T-helper 1 cell (primary cell): ENCODE data around the gene MYEOV.

Source experiments
- DNase-seq, 5 donors: peaks; one replicate each; pipeline ENCODE4 v3.0.0-alpha.2; 2012 to 2020
- total RNA-seq, 4 donors: gene quantifications; one replicate each; lab custom pipeline; 2026; lab: John Stamatoyannopoulos, UW

The MYEOV gene
- 0 to 0.36 (median 0.08) reads per million in 4 donors for total RNA-seq

DNA sequence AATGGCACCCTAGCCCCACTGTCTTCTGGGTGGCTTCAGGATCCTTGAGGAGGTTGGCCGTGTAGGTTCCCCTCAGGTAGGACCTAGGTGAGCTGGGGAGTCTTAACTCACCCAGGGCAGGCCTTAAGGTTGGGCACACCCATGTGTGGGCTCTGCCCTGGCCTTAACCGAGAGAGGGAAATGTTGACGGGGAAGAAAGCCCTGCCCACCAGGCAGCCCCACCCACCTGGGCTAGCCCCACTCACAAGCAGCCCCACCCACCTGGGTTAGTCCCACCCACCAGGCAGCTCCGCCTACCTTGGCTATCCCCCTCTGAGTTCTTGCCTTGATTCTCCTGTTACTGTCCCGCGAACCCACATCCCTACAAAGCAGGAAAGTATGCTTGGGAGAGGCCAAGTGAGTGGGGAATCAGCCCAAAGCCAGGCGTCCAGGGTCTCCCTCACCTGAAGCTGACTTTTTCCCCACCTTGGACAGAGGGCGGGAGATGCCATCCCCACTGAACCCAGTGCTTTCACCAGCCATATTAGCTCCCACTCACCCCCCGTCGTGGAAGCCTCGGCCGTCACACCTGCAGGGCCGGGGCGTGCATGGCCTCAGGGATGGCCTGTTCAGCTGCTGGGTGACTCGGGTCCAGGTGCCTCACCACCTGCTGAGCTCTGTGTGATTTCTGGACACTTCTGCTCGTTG, at the start of gene MYEOV:
TSS of gene MYEOV (plus strand) at position 337 of the 687 bp plus-strand sequence. CDS start 1,200 bp downstream, outside the sequence.
- peak in 2 of 5 donors; percentile 15 to 21 for DNase-seq

DNA sequence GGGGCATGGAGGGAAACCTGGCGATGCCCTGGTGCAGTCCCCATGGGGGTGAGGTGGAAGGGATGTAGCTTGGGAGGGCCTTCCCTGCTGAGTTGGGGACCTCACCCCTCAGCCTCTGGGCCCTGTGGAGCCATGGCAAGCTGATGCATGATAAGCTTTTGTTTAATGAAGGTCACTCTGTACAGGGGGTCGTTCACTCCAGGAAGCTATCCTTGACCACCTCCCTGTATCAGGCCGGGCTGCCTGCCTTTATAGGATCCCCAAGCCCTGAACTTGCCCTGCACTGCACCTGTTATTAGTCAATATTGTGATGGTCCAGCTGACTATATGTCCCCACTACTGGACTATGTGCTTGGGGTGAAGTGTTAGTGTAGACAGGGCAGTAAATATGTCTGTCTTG, 49.7 kb upstream of the MYEOV start:
- no peak for DNase-seq

DNA sequence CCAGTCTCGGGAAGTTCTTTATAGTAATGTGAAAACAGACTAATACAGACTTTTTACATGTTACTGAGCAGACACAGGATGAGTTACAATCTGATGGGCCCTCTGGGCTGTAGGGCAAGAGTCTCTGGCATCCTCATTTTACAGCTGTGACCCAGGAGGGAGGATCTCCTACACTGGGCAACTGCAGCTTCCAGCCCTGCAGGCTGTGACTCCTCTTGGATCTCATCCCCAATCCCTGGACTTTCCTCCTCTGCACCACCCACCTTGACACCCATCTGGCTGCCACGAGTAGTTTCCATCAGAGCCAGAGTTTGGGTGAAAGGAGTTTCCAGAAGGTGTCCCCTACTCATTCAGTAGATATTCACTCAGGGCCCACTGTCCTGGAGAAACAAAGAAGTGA, 48.9 kb upstream of the MYEOV start:
- DNase-seq = no peak

DNA sequence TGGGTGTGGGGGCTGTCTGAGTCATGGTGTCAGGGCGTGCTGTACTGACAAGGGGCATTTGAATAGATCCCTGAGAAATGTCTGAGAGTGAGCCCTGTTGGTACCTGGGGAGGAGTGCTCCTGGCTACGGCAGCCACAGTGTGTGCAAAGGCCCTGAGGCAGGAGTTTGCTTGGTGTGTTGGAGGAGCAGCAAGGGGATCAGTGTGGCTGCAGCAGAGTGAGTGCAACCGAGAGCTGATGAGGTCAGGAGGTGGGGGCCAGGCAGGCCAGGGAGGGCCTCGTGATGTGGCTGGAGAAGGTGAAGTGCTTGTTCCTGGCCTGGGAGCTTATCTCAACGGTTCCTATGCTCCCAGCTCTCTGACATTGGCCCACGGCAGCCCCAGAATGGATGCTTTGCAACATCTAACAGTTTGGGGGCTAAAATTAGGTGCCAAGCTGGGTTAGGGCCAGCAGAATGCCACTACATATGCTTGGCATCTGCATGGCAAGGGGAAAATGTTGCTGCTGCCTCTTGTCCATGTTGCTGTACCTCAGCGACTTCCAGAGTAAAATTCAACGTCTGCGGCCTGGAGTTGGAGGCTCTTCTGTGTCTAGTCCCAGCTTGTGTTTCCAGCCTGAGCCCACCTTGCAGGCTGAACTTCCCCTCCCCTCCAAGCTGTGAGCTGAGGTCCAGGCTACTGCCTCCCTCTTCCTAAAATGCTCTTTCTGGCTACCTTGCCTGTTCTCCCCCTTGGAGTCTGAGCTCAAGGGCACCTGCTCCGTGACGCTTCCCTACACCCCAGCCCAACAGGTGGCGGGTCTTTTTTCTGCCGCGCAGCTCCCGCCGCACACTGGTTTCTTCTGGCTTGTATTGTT, 48.2 kb upstream of the MYEOV start:
- no peak for DNase-seq

DNA sequence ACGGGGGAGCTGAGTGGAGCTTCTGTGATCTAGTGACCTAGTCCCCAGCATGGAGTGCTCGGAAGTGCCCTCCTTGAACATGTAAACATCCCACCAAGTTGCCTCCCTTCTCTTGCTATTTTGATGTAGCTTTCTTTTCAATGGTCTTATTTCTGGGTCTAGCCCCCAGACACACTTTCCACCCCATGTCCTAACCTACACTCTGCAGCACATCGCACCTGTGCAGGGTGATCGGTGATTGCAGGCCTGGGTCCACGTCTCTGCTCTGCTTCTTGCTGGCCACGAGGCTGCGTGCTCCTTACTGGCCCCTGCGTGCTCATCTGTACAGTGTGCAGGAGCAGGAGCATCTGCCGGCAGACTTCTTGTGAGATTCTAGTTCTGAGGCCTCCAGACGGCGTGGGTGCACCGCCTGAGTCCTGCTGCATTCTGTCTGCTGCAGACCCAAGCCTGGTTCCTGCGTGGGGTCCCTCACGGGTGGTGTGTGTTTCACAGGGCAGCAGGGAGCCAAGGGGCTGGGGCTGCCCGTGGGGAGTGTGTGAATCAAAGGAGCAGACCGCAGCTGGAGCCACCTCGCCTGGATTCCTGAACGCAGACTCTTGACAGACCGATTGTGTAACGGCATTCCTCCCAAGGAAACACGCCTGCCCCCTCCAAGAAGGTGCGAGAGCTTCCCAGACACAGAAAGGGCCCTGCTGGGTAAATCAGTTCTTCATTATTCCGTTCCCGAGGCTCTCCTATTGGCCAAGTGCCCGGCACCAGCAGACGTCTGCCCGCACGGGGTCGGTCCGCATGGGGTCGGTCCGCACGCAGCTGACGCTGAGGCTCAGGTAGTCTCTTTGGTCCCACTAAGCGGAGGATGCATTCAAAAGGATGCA, 44.4 kb upstream of the MYEOV start:
- no peak for DNase-seq

DNA sequence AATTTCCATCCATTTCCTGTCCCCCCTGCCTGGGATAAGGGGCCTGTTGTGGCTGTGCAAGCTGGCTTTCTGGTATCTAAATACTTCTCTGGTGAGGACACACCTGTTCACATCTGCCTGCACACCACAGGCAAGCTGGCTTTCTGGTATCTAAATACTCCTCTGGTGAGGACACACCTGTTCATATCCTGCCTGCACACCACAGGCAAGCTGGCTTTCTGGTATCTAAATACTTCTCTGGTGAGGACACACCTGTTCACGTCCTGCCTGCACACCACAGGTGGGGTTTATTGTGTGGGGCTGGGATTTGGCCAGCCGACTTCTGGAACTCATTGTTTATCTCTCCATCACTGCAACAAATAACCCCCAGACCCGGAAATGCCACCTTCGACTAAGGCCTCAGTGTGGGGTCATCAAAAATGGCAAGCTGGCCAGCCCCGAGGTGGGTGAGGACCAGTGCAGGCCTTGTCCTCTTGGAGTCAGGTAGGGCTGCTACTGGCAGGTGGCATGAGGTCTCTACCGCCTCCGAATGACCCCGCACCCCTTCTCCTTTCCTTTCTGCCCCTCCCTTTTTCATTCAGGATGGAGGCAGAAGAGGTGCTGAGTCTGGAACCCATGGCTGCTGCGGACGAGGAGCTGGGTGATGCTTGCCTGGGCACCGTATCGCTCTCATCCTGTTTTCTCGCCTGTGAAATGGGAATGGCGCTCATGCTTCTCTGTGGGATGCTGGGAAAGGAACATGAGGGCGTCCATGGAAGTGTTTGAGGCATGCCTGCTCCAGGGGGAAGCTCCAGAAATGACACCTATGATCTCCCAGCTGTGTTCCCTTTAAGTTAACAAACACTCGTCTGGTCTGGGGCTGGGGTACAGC, 43.5 kb upstream of the MYEOV start:
- DNase-seq = no peak

DNA sequence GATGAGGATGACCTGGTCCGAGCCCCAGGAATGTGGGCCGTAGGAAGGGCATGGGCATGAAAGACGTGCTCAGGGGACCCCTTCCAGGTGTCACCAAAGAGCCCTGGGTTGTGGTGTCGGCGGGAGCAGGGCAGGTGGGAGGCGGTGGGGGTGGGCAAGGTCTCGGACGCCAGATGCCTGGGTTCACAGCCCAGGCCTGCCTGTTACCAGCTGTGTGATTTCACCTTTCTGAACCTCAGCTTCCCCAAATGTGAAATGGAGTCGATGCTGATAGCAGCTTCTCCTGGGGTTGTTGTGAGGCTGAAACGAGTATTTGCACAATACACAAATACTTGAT, 42.9 kb upstream of the MYEOV start:
- no peak for DNase-seq

DNA sequence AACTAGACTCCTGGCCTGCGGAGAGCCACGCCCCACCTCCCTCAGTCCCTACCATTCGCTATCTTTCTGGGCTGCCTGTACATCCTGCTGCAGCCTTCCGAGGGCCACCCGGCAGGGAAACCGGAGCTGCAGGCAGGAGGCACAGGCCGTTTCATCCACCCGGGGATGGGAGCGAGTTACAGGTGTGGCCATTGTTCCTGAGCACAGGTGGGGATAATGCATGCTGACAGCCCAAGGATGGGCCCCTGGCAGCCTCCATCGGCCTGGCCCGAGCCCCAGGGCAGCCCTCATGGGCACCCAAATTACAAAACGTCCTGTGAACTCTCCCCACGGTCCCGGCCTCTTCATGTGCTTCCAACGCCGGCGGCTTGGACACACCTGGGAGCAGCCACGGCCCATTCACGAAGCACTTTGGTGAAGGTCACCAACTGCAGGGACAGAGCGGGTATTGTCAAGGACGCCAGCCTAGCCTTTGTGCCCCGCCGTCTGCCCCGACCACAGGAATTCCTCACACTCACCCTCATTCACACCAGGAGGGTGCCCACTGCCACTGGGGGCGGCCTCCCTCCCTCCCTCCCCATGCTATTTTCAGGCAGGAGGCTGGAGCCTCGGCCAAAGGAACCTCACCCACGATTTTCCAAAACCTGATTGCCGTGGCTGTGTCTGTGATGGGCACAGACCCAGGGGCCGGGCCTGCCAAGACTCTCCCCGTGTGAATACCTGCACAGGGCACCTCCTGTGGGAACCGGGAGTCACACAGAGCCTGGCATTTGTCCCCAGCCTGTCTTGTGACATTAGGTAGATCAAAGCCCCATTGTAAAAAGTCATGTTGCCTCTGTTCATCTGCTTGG, 42.1 kb upstream of the MYEOV start:
- DNase-seq = no peak

DNA sequence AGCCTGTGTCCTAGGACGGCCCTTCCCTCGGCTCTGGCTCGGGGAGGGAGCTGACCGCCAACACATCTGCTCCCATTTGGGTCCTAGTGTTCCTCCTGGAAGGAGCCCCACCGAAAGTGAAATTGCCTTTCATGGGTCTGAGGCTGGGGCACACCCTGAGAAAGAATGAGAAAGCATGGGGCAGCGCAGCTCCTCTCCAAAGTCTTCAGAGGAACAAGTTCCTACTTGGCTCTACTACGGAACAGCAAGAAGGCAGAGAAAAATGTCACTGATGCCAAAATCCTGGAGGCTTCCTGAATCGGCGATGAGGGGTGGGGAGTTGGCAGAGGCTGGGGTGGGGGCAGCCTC, 41.5 kb upstream of the MYEOV start:
- no peak for DNase-seq

DNA sequence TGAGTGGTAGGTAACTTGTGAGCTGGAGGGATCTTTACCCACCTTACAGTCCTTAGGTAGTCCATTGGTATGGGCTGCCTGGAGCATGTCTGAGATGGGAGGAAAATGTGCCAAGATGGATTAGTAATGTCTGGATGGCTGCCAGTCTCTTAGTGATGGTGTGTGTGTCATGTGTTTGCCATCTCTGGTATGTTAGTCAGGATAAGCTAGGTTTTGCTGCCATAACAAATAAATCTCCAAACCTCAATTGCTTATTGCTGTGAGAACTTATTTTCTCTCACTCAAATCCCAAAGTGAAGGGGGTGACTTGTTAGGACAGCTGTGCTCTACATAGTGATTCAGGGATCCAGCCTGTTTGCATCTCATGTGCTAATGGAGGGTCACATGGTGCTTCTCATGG, 40.9 kb upstream of the MYEOV start:
- DNase-seq = no peak

DNA sequence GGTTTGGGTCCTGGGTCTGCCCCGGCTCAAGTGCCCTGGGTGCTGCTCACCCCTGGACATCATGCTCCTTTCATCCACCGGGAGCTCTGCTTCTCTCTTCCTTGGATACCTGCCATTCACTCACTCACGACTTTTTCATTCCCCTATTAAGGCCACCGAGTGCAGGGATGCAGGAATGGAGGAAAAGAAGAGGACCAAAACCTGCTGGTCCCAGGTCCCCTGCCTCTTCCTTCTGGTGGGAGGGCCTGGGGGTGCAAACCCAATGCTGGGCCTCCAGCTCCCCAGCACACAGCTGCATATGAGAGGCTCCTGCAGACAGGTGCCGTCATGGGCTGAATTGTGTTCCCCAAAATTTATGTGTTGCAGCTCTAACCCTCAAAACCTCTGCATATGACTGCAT, 36.8 kb upstream of the MYEOV start:
- DNase-seq = no peak

DNA sequence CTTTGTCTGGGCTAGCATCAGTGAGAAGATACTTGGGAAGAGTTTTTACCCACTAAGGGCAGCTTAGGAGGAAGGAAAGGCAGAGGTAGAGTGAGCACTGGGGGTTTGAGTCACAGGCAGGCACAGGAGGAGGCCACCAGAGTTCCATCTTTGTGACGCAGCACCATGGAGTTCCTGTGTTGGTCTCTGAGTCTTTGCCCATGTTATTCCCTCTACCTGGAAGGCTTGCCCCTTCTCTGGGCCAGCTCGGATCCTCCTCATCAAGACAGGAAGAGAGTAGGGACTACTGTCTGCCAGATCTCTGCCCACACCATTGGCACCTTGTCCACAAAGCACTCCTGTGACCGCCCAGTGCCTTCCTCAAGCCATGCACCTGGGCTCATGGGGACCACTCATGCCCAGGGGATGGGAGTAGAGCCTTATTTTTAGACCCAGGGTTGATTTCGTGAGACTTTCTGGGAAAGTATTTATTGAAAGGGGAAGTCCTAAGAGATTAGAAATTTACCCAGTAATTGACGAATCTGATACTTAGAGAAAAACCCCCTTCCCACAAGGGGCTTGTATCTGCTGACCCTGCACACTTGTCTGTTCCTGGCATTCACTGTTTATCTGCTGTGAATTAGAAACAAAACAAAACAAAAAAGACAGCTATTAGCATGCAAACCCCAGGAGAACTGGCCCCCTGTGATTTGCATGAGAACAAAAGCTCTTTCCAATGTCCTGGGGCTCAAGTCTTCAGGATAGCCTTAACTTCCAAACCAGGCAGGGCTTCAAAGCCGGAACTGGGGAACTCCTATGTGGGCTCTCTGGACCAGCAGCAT, 35.9 kb upstream of the MYEOV start:
- DNase-seq = no peak

DNA sequence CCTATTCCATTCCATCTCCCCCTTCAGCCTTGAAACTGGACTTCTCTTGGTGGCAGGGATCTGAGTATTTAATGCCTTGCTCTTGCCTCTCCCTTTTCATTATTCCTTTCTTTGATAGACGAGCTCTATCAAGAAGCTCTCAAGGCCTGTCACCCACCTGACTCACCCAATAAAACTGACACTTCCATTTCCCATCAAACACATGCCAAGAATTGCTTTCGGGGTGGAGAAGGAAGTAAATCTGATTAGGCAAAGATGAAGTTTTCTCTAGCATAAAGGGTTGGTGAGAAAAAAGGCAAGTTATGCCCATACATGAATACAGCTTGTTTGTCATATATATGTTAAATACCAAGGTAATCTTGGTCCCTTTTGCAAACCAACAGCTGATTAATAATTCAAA, 34.9 kb upstream of the MYEOV start:
- no peak for DNase-seq

DNA sequence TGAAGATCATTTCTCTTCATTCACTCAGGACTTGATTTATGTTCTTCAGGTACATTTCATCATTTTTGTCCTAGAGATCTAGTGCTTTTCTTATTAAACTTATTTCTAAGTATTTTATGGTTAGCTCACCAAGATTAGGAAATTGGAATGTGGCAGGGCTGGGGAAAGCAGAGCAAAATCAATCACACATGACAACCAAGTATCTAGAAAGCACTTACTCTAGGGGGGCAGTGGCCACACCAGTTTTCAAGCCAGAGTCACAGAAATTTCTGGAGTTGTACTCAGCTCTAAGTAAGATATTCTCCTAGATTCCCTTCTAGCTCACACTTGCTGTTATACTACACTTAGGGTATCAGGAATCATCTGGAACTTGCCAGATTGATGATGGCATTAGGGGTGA, 33.3 kb upstream of the MYEOV start:
- DNase-seq = no peak

DNA sequence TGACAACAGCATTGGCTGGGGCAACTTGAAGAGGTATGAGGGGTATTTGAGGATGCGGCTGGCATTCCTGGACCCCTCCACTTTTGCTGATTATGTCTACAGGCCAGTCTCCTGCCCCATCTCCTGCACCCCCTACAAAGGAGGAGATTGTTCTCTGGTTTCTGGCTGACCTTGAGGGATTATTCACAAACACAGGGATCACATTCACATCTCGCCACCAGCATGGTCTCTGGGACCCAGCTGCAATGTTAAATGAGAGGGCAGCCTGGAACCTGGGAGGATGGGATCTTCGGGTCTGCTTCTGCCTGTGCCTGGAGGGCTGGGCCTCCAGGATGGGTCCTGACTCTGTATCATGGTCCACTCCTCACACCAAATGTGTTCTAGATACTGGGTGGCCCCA, 32.8 kb upstream of the MYEOV start:
- DNase-seq = no peak

DNA sequence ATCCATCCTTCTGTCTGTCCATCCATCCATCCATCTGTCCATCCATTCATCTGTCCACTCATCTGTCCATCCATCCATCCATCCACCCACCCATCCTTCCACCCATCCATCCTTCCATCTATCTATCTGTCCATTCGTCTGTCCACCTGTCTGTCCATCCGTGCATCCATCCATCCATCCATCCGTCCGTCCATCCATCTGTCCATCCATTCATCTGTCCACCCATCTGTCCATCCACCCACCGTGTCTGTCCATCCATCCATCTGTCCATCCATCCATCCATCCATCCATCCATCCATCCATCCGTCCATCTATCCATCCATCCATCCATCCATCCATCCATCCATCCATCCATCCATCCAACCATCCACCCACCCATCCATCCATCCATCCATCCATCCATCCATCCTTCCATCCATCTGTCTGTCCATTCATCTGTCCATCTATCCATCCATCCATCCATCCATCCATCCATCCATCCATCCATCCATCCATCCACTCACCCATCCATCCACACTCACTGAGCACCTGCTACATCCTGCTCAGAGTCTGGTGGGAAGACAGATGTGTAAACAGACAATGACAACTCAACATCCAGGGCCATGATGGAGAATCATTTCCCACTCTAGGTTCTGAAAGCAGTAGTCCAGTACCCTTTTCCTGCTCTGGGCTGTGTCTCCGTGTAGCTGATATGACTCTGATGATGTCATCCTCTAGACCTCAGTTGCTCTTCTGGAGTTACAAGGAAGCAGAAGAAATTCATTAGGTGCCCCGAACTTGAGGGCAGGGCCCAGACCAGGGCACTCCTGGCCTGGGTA, 30.8 kb upstream of the MYEOV start:
- DNase-seq = no peak

DNA sequence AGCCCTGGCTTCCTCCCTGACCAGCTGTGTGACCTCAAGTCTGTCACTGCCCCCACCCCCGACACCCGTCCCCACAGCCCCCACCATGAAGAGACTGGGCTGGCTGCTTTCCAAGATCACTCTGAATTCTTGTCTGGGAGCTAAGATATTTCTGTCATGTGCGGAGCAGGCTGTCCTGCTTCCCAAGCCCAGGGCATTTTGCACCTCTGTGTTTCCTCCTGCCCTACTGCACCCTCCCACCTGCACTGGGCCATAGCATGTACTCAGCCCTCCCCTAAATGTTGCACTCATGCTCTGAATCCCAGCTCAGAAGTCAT, 30.3 kb upstream of the MYEOV start:
- DNase-seq = no peak

DNA sequence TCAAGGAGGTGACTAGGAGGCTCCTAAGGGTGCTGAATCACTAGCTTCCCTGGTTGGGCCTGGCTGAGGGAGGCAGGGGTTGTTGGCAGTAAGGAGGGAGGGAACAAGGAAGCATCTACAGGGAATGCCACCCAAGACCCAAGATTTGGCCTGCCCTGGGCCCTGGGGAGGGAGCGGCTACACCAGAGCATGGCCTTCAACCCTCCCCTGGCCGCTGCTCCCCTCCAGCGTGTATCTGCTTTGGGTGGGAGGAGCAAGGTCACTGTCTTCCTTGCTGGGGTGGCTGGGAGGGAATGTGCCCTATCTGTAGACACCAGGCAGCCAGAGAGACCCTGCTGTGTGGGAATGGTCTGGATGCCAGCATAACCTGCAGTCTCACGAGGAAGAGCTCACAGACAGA, 29.5 kb upstream of the MYEOV start:
- no peak for DNase-seq

DNA sequence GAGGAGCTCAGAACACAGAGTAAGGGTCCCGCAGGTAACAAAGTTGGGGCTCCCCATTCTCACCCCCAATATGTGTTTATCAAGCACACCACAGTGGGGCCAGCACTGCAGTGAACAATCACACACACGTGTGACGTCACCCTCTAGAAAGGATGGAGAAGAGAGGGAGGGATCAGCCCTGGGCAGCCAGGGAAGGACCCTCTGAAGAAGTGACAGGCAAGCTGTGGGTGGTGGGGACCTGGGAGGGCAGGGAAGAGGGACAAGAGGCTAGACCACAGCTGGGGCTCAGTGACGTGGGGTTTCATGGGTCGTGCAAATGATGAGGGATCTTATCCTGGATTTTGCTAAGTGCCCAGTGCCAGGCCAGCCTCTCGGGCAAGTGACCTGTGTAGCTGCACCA, 28.7 kb upstream of the MYEOV start:
- DNase-seq = no peak
